ENCODE data around the gene BSG.

DNA sequence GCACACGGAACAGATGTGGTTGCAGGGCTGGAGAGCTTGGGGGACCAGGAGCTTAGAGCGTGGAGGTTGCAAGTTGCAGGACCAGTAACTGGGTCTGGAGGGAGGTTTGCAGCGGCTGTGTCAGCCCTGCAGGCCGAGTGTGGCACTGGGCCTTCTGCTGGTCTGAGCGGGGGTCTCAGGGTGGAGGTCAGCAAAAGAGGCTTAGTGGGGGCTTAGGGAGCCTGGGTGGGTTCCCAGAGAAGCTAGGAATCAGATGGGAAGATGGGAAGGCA is 11.5 kb downstream of the BSG start:
- TF ChIP-seq, protein P1, sequence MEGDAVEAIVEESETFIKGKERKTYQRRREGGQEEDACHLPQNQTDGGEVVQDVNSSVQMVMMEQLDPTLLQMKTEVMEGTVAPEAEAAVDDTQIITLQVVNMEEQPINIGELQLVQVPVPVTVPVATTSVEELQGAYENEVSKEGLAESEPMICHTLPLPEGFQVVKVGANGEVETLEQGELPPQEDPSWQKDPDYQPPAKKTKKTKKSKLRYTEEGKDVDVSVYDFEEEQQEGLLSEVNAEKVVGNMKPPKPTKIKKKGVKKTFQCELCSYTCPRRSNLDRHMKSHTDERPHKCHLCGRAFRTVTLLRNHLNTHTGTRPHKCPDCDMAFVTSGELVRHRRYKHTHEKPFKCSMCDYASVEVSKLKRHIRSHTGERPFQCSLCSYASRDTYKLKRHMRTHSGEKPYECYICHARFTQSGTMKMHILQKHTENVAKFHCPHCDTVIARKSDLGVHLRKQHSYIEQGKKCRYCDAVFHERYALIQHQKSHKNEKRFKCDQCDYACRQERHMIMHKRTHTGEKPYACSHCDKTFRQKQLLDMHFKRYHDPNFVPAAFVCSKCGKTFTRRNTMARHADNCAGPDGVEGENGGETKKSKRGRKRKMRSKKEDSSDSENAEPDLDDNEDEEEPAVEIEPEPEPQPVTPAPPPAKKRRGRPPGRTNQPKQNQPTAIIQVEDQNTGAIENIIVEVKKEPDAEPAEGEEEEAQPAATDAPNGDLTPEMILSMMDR (conservative IDR thresholded peaks at IDR 0.05; ENCODE audit: low read length): no peak
- no peak for TF ChIP-seq EZH2phosphoT487 (IDR thresholded peaks at IDR 0.05; ENCODE audit: borderline replicate concordance)

Data from Loucy (cell line).